Sigmoid colon (tissue), 7 donors: Measurements from ENCODE around the gene DMXL2. TPM values are rescaled to one million over a fixed set of nuclear protein-coding genes. Genes with fewer than 3 reads are reported as not detected.
A peak's percentile ranks its signal among the peaks of the same experiment; 100 is the strongest.

Experiments used
- DNase-seq: peaks from one replicate; pipeline ENCODE4 v3.0.0-alpha.2; 2019
- H3K27ac ChIP-seq, 4 donors: fragments of 200-600 bp; sonication (generic); one replicate each; pipeline ENCODE4 v1.5.1; 2016 to 2019; ENCODE audit warnings: mild to moderate bottlenecking in 1 of 4
- H3K27me3 ChIP-seq, 3 donors: fragments of 200-600 bp; sonication (generic); one replicate each; pipeline ENCODE4 v1.5.1; 2019; ENCODE audit warnings: mild to moderate bottlenecking in 1 of 3
- H3K36me3 ChIP-seq, 4 donors: fragments of 200-600 bp; sonication (generic); one replicate each; pipeline ENCODE4 v1.5.1; 2016 to 2019
- H3K4me1 ChIP-seq, 4 donors: fragments of 200-600 bp; sonication (generic); one replicate each; pipeline ENCODE4 v1.5.1; 2017 to 2019
- H3K4me3 ChIP-seq, 4 donors: fragments of 200-600 bp; sonication (generic); one replicate each; pipeline ENCODE4 v1.5.1; 2017 to 2019; ENCODE audit warnings: mild to moderate bottlenecking in 2 of 4, moderate library complexity in 1 of 4
- H3K9me3 ChIP-seq, 4 donors: fragments of 200-600 bp in 3 of 4; sonication (generic) in 3 of 4; one replicate each; pipeline versions ENCODE4 v1.5.1 to v1.6.1; 2013 to 2019
- EP300 ChIP-seq, 4 donors: sonication (generic); formaldehyde crosslinking; IDR thresholded peaks; one replicate each; pipeline ENCODE4 v1.6.1; 2017; ENCODE audit warnings: antibody characterized with exemption in 4 of 4
- POLR2A ChIP-seq, 2 donors: fragments of 450-650 bp; IDR thresholded peaks; one replicate each; pipeline ENCODE4 v1.6.1; 2016; ENCODE audit warnings: antibody characterized with exemption in 2 of 2, mild to moderate bottlenecking in 2 of 2, moderate library complexity in 2 of 2
- POLR2AphosphoS5 ChIP-seq, 4 donors: sonication (generic); formaldehyde crosslinking; IDR thresholded peaks; one replicate each; pipeline ENCODE4 v1.6.1; 2017; ENCODE audit warnings: antibody characterized with exemption in 4 of 4
- WGBS, 2 donors: extraction: QIAGEN DNeasy Blood & Tissue Kit; methylation state at CpG; one replicate each; pipeline ENCODE4 v1.1.7; 2013; 5-methylcytosine and 5-hydroxymethylcytosine counted together
- intact Hi-C: fragments of 100-400 bp; cut with DNase I; formaldehyde crosslinking; loops from one replicate; pipeline ENCODE4 v1.15.1; 2023
- polyA plus RNA-seq, 3 donors: library from polyadenylated mRNA; stranded (reverse); fragments of 200-250 nt; gene quantifications; one replicate each; pipeline ENCODE4 v1.2.3, GENCODE V29; 2013
- total RNA-seq, 4 donors: library from RNA; depleted of rRNA; stranded (reverse); fragments of >200 nt; gene quantifications; one replicate each; pipeline ENCODE4 v1.1.0, GENCODE V29; 2016
- TF ChIP-seq, protein P1 (sequence below), 4 experiments: fragments of 450-650 bp in 3 of 4; fragments of 200-600 bp in 1 of 4; IDR thresholded peaks; one replicate each; pipeline ENCODE4 v1.5.1; 2016 to 2019; ENCODE audit warnings: antibody characterized with exemption in 4 of 4, mild to moderate bottlenecking in 3 of 4, moderate library complexity in 2 of 4
- donor health status: healthy with polysubstance abuse.
- donor health status: Bipolar disorder and iron deficiency.
- donor health status: healthy.

Gene DMXL2
- total and polyA plus RNA-seq, 7 donors: 5.5 to 64.5 (median 34.6) TPM

DNA sequence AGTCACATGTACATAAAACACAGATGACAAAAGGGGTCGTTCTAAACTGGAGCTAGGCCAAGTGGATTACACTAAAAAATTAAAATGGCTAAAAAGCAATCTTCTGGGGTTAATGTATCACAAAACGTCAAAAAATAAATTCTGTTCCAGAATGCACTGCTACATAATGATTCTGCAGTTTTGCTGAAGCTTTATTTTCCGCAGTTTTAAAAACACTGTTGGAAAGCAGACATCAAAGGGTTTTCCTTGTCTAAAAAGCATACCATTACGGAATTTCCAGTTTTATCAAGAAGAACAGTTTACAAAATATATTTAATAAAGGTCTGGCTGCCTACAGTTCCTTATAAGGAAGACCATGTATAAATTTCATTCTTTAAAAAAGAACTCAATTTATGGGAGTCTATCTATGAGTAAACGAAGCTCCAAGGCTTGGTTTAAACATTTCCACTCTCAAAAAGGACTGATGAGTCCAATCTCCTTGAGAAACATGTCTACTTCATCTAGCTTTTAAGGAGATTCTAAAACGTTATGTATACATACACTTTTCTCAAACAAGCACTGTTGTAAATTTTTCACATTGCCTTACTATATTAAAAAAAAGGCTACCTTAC, 1.3 kb downstream of the DMXL2 start:
- Histone ChIP-seq H3K36me3 (no peaks in the 10 kb centered on the region), H3K4me3 (peak overlapping the region; percentile 60 to 79 (median 72)), H3K27ac (peak overlapping the region; percentile 84 to 91 (median 84)), H3K27me3 (no peaks in the 10 kb centered on the region), H3K4me1 (peaks cover 0 to 18% (median 15%) of the 10 kb centered on the region in 4 donors), H3K9me3 (no peaks in the 10 kb centered on the region)
- TF ChIP-seq, protein P1, sequence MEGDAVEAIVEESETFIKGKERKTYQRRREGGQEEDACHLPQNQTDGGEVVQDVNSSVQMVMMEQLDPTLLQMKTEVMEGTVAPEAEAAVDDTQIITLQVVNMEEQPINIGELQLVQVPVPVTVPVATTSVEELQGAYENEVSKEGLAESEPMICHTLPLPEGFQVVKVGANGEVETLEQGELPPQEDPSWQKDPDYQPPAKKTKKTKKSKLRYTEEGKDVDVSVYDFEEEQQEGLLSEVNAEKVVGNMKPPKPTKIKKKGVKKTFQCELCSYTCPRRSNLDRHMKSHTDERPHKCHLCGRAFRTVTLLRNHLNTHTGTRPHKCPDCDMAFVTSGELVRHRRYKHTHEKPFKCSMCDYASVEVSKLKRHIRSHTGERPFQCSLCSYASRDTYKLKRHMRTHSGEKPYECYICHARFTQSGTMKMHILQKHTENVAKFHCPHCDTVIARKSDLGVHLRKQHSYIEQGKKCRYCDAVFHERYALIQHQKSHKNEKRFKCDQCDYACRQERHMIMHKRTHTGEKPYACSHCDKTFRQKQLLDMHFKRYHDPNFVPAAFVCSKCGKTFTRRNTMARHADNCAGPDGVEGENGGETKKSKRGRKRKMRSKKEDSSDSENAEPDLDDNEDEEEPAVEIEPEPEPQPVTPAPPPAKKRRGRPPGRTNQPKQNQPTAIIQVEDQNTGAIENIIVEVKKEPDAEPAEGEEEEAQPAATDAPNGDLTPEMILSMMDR (IDR thresholded peaks at IDR 0.05): no peak
- TF ChIP-seq EP300 (IDR thresholded peaks at IDR 0.05) (no peak), POLR2A (IDR thresholded peaks at IDR 0.05) (no peak), POLR2AphosphoS5 (IDR thresholded peaks at IDR 0.05) (no peak)
- no peak for DNase-seq
- intact Hi-C loops: loop anchor here (5.0 to 10.0 kb wide), 2 partner anchors 86 to 946 kb away; partner anchors contain the start of gene ARPP19
- 40 to 47% methylated on average over 6 of the region's 6 CpGs for WGBS, 2 donors

DNA sequence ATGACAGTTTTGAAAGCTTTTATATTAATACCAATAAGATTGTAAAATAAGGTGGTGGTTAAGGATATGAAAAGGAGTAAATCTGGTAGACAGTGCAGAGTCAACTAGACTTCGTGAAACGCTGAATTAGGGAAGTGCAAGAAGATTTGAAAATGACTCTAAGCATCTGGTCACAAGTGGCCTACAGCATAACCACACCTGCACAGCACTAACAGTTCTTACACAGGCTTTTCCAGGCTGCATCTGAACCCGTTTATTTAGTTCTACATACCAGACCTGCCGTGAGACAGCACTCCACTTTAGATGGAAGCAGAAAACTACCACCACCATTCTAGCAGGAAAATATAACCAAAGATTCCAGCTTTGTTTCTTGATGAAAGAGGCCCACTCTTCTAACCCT, 1.9 kb downstream of the DMXL2 start:
- Histone ChIP-seq H3K27me3 (no peaks in the 10 kb centered on the region), H3K27ac (peak overlapping the region in 2 of 4 donors; percentile 84 to 91), H3K36me3 (no peaks in the 10 kb centered on the region), H3K9me3 (no peaks in the 10 kb centered on the region), H3K4me3 (peak overlapping the region in 2 of 4 donors; percentile 72 to 79), H3K4me1 (peaks cover 0 to 18% (median 15%) of the 10 kb centered on the region in 4 donors)
- TF ChIP-seq EP300 (IDR thresholded peaks at IDR 0.05): no peak
- TF ChIP-seq, protein P1 (IDR thresholded peaks at IDR 0.05): no peak
- no peak for TF ChIP-seq POLR2A (IDR thresholded peaks at IDR 0.05)
- no peak for TF ChIP-seq POLR2AphosphoS5 (IDR thresholded peaks at IDR 0.05)
- DNase-seq: no peak
- WGBS, 2 donors: 46 to 69% methylated on average over 4 of the region's 4 CpGs
- intact Hi-C loops: loop anchor here (5.0 to 10.0 kb wide), 2 partner anchors 86 to 947 kb away; partner anchors contain the start of gene ARPP19

DNA sequence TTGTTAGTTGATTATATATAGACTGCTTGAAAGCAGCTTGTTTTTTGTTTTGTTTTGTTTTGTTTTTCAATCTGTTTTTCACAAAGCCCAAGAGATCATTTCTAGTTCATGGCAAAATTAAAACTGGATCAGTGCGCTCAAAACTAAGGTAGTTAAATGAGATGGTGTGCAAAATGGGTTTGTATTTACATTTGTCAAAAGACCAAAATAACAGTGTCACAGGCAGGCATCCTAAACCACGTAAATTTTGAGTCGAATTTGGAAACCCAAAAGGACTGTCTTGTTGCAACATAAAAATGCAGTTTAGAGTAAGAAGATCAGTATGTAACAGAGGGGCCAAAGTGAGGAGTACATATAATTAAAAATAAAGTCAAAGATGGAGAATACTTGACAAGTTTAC, 2.4 kb downstream of the DMXL2 start:
- peaks cover 0 to 18% (median 15%) of the 10 kb centered on the region in 4 donors for H3K4me1 ChIP-seq
- no peaks in the 10 kb centered on the region for H3K36me3 ChIP-seq
- WGBS, 2 donors: 83 to 93% methylated on average over 3 of the region's 3 CpGs
- H3K9me3 ChIP-seq: no peaks in the 10 kb centered on the region
- no peak for DNase-seq
- intact Hi-C loops: loop anchor here (5.0 to 10.0 kb wide), 2 partner anchors 85 to 947 kb away; partner anchors contain the start of gene ARPP19
- TF ChIP-seq POLR2AphosphoS5 (IDR thresholded peaks at IDR 0.05): no peak
- H3K27me3 ChIP-seq: no peaks in the 10 kb centered on the region
- no peak overlapping the region for H3K4me3 ChIP-seq
- H3K27ac ChIP-seq: no peak overlapping the region

DNA sequence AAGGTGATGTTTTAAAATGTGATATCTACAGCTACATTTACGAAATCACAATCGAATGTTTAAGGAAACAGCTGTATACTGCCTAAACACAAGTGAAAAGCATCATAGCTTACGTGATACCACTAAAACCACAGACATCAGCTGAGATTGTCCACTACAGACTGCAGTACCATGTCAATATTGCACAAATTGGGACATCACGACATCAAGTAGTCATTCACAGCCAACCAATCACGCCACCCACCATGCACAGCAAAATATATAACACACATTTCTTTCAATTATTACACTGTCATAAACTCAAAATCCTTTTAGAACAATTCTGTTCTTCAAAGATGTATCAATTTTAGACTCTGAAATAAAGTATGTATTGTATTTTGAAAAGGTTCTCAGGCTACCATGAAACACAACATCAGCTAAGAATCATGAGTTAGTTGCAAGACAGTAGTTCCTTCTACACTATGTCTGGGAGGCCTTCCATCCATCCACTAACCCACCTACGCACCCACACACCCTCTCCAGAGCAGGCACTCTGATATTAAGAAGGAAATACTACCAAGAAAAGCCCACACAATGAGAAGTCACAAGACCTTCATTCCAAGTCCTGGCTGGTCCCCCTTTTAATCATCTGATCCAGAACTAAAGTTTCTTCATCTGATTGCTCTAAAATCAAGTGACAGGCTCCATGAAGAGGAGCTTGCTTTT, 3.1 kb downstream of the DMXL2 start:
- H3K4me3 ChIP-seq: no peak overlapping the region
- H3K4me1 ChIP-seq: peaks cover 0 to 18% (median 15%) of the 10 kb centered on the region in 4 donors
- intact Hi-C loops: loop anchor here (5.0 to 10.0 kb wide), 2 partner anchors 85 to 948 kb away; partner anchors contain the start of gene ARPP19
- DNase-seq: no peak
- H3K36me3 ChIP-seq: no peaks in the 10 kb centered on the region
- 86 to 91% methylated on average over 6 of the region's 6 CpGs for WGBS, 2 donors
- TF ChIP-seq, protein P1 (IDR thresholded peaks at IDR 0.05): no peak
- TF ChIP-seq EP300 (IDR thresholded peaks at IDR 0.05) (no peak), POLR2AphosphoS5 (IDR thresholded peaks at IDR 0.05) (no peak), POLR2A (IDR thresholded peaks at IDR 0.05) (no peak)
- no peak overlapping the region for H3K27ac ChIP-seq
- H3K27me3 ChIP-seq: no peaks in the 10 kb centered on the region
- H3K9me3 ChIP-seq: no peaks in the 10 kb centered on the region

DNA sequence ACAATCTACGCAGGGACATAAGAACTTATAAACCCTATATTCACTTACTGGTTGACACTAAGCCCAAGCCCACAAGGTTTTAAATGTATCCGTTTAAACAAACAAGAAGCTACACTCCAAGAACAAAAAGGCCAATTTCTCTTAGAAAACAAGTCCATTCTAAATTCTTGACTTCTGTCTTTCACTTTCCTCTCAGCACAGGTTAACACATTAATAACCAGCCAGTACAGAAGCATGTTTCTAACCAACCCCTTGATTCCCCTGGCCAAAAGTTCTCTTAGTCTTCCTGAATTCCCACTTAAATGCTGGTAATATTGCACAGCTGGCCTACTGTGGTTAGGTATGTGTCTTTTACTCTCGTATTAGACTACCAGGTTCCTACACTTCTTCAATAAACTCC, 4.7 kb downstream of the DMXL2 start:
- TF ChIP-seq POLR2A (IDR thresholded peaks at IDR 0.05) (no peak), EP300 (IDR thresholded peaks at IDR 0.05) (no peak), POLR2AphosphoS5 (IDR thresholded peaks at IDR 0.05) (no peak)
- TF ChIP-seq, protein P1 (IDR thresholded peaks at IDR 0.05): no peak
- Histone ChIP-seq H3K27me3 (no peaks in the 10 kb centered on the region), H3K9me3 (no peaks in the 10 kb centered on the region), H3K27ac (no peak overlapping the region), H3K4me3 (no peak overlapping the region), H3K4me1 (peaks cover 0 to 18% (median 12%) of the 10 kb centered on the region in 4 donors), H3K36me3 (no peaks in the 10 kb centered on the region)
- intact Hi-C loops: no loop called here
- DNase-seq: no peak
- 71 to 93% methylated on average over 3 of the region's 3 CpGs for WGBS, 2 donors
